ENCODE measurements around the gene METTL25B.

Gene METTL25B

DNA sequence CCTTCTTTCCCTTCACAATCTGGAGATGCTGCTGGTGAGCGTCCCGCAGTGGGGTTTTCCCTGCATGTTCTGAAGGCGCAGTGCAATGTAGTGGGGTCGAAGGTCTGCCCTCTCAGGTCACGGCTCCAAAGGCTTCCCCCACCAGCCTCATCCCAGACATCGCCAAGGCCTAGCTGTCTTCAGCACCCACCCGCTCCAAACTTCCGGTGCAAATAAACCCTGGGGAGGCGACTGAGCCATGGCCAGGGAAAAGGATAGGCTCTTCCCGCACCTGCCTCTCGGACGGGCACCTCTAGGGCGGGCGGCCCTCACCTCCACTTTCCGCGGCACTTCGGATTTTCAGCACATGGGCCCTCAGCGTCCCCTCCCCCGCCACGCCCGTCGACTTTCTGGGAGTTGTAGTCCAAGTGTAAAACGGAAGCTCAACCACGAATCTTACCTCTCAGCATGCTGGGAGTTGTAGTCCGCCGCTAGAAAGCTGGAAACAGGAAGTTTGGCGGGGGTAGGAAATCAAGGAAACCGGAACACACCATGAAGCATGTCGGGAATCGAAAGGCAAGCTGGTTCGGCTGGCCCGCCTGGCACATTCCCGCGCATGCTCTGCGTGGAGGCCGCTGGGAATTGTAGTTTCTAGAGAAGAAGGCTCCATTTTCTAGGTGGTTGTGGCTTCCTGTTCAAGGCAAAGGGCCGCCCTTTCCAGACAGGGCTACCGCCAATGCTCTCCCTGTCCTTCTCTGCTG, 12.6 kb downstream of the METTL25B start, which contains the start of gene MRPL24:
TSS of gene MRPL24 (minus strand) at position 348 of the 740 bp plus-strand sequence. CDS start 2,384 bp downstream, outside the sequence.
- peak; percentile 99 for DNase-seq (ENCODE audit: low read depth)
- TF ChIP-seq, protein P1, sequence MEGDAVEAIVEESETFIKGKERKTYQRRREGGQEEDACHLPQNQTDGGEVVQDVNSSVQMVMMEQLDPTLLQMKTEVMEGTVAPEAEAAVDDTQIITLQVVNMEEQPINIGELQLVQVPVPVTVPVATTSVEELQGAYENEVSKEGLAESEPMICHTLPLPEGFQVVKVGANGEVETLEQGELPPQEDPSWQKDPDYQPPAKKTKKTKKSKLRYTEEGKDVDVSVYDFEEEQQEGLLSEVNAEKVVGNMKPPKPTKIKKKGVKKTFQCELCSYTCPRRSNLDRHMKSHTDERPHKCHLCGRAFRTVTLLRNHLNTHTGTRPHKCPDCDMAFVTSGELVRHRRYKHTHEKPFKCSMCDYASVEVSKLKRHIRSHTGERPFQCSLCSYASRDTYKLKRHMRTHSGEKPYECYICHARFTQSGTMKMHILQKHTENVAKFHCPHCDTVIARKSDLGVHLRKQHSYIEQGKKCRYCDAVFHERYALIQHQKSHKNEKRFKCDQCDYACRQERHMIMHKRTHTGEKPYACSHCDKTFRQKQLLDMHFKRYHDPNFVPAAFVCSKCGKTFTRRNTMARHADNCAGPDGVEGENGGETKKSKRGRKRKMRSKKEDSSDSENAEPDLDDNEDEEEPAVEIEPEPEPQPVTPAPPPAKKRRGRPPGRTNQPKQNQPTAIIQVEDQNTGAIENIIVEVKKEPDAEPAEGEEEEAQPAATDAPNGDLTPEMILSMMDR (IDR thresholded peaks at IDR 0.05; ENCODE audit: low read depth, low read length, missing control alignments) = no peak
- H3K4me3 ChIP-seq (ENCODE audit: low read depth, low read length) = peak within 1 kb of the TSS; percentile 88

DNA sequence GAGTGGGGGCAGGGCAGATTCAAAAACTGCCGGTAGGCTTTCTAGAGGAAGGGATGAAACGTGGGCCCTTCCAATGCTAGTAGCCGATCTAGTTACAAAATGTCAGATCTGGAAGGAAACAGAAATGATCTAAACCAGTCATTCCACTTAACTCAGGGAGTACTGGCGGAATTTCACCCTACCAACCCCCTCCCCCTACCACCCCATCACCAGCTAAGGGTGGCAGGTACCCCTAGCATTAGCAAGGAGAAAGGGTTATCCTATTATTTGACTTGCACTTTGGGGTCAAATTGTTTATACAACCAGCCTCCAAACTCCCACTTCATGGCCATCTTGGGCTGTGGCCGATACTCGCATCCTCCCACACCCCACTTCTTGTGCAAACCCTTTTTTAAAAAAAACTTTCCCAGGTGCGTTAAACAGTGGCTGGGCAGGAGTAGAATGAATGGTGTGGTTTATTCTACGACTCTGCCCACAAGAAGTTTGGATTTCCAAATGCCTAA, 13.3 kb downstream of the METTL25B start:
- no peak for DNase-seq (ENCODE audit: low read depth)
- TF ChIP-seq, protein P1 (IDR thresholded peaks at IDR 0.05; ENCODE audit: low read depth, low read length, missing control alignments) = no peak
- H3K4me3 ChIP-seq (ENCODE audit: low read depth, low read length) = peak overlapping the region; percentile 42

DNA sequence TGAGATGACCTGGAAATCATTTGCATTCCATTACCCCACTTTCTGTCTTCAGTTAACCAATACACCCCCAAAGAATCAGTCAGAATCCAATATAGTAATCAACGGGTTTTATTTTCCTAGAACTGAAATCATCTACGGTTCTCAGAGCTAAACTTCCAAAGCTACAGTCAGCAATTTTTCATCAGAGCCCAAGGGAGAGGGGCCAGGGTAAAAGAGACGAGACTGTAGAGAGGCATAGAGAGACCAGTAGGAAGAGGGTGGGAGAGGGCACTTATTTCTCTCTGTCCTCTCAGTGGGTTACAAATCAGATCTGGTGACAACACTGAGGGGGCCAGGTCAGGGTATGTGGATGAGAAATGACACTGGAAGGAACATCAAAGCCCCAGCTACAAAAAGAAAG, 13.7 kb downstream of the METTL25B start:
- no peak overlapping the region for H3K4me3 ChIP-seq (ENCODE audit: low read depth, low read length)
- no peak for DNase-seq (ENCODE audit: low read depth)
- TF ChIP-seq, protein P1 (IDR thresholded peaks at IDR 0.05; ENCODE audit: low read depth, low read length, missing control alignments) = no peak

DNA sequence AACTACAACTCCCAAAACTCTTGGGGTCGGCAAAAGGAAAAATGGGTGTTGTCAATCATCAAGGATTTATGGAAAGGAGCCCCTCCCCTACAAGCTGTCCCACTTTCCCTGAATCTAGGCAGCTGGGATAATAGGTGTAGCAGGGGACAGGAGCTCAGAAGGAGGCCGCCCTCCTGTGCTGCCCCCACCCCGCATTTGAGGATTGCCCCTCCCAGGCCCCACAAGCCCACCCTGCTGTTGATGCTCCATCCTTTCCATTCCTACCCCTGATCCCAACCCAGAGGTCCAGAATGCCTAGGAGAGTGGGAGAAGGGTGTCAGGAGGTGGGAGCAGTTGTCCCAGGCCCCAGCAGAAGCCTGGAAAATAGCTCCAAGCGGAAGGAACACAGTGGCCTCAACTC, 14.5 kb downstream of the METTL25B start:
- H3K4me3 ChIP-seq (ENCODE audit: low read depth, low read length) = no peak overlapping the region
- TF ChIP-seq, protein P1 (IDR thresholded peaks at IDR 0.05; ENCODE audit: low read depth, low read length, missing control alignments) = no peak
- DNase-seq (ENCODE audit: low read depth) = no peak

DNA sequence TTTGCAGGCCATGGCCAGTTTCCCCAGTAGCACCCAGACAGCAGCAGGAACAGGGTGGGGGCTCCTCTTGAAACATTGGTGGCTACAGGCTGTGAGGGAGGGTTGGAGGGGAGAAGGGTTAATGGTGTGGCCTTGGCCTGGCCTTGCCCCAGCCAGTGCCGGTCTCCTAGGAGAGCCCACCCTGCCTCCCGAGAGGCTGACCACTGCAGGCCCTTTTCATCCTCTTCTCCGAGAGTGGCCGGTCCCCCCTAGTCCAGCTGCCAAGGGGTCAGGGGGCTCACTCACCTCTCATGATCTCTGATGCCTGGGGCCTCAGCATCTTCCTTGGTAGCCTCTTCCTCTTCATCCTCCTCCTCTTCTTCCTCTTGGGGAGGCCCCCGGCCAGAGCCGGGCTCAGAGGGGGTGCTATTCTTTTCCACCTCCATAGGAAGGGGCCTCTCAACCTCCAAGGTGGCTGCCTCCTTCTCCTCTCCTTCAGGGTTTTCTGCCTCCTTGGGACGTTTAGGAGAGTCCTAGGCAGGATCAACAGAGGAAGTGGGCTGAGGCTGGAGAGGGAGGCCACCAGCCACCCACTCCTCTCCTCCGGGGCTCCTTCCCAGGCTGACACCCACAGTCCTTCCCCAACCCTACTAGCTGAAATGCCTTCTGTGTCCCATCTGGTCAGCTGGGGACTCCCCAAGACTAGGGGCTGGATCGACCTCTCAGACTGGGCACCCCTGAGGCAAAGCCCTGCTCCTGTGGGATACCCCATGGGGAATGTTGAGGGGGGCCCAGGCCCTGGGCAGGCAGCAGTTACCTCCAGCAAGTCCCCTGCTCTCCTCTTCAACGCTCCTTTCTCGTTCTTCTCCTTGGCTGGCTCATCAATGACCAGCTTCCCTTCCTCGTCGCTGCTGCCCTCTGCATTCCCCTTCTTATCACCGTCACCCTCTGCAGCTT, 15.4 kb downstream of the METTL25B start:
- TF ChIP-seq, protein P1 (IDR thresholded peaks at IDR 0.05; ENCODE audit: low read depth, low read length, missing control alignments) = no peak
- H3K4me3 ChIP-seq (ENCODE audit: low read depth, low read length) = no peak overlapping the region
- no peak for DNase-seq (ENCODE audit: low read depth)

DNA sequence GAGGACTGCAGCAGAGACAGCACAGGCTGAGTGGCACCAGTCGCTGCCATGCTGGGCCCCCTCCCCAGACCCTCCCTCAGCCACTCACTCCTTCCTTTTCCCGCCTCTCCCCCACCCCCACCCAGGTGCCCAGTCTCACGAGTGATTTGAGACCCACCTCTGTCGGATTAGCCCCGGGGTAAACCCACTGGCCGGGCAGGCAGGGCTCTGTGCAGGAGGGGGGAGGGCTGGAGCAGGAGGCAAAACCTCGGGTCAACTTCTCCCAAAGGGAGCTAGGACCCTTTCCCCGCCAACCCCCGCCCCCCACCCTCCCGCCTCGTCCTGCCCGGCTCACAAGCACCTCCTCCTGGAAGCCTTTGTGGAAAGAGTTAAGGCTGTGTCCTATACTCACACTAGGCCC, 16.1 kb downstream of the METTL25B start:
- no peak for DNase-seq (ENCODE audit: low read depth)
- TF ChIP-seq, protein P1 (IDR thresholded peaks at IDR 0.05; ENCODE audit: low read depth, low read length, missing control alignments) = no peak
- H3K4me3 ChIP-seq (ENCODE audit: low read depth, low read length) = no peak overlapping the region
